Thoracic aorta endothelial cell (primary cell): ENCODE measurements around the gene SLC9A1. TPM values are rescaled to one million over a fixed set of nuclear protein-coding genes. Genes with fewer than 3 reads are reported as not detected.

Experiments
- total RNA-seq: library from RNA; depleted of rRNA; stranded (reverse); fragments of >200 nt; gene quantifications from 2 replicates; pipeline ENCODE4 v1.2.3, GENCODE V29; 2012

SLC9A1 gene
- 13.3 and 15.7 TPM in 2 replicates for total RNA-seq

GRCh38 chr1:27154991-27155781, at the start of gene SLC9A1:
Gene SLC9A1, minus strand, starts transcription at chr1:27155125. Its CDS starts 791 bp downstream, at chr1:27154334.

Other genes starting within 250 kb of the SLC9A1 start
- gene NR0B2, start 241.2 kb downstream of the SLC9A1 start, total RNA-seq: not detected in 2 replicates
- 58.0 and 60.5 TPM in 2 replicates for gene NUDC, start 233.4 kb downstream of the SLC9A1 start, total RNA-seq
- not detected in 2 replicates for gene KDF1, start 194.7 kb downstream of the SLC9A1 start, total RNA-seq
- gene TRNP1, start 161.4 kb downstream of the SLC9A1 start, total RNA-seq: 10.2 and 10.8 TPM in 2 replicates
- 0.27 and 0.79 TPM in 2 replicates for gene TENT5B, start 142.3 kb downstream of the SLC9A1 start, total RNA-seq
- 18.1 and 22.7 TPM in 2 replicates for gene WDTC1, start 79.5 kb upstream of the SLC9A1 start, total RNA-seq
- gene TMEM222, start 167.0 kb upstream of the SLC9A1 start, total RNA-seq: 23.9 and 25.7 TPM in 2 replicates
- 0.07 TPM in 1 of 2 replicates, not detected in the other for gene SYTL1, start 186.9 kb upstream of the SLC9A1 start, total RNA-seq
- gene MAP3K6, start 211.8 kb upstream of the SLC9A1 start, total RNA-seq: 10.1 and 15.0 TPM in 2 replicates
- 0.14 TPM in 1 of 2 replicates, not detected in the other for gene FCN3, start 219.7 kb upstream of the SLC9A1 start, total RNA-seq
- not detected in 2 replicates for gene CD164L2, start 228.2 kb upstream of the SLC9A1 start, total RNA-seq
- 0.80 and 2.1 TPM in 2 replicates for gene GPR3, start 237.5 kb upstream of the SLC9A1 start, total RNA-seq